ENCODE measurements around the gene ASTN2.
"Not testable (repeated sequence)": the region's sequence is repeated elsewhere in the genome, so short reads cannot be mapped to it uniquely, and the experiment has no call there.

Gene ASTN2

GRCh38 chr9:116460026-116460425, 954.8 kb downstream of the ASTN2 start:
- no peak for DNase-seq (ENCODE audit: low spot score)

- DNase-seq (ENCODE audit: low spot score): no peak
Measured at GRCh38 chr9:116459576-116459975, 955.3 kb downstream of the ASTN2 start.

- no peak for DNase-seq (ENCODE audit: low spot score)
Measured at GRCh38 chr9:116456490-116457088, 958.3 kb downstream of the ASTN2 start.

- not testable (repeated sequence) for DNase-seq (ENCODE audit: low spot score)
Measured at GRCh38 chr9:116454539-116454938, 960.3 kb downstream of the ASTN2 start.

GRCh38 chr9:116453785-116454184, 961.1 kb downstream of the ASTN2 start:
- DNase-seq (ENCODE audit: low spot score): no peak

- no peak for DNase-seq (ENCODE audit: low spot score)
Measured at GRCh38 chr9:116452634-116453033, 962.2 kb downstream of the ASTN2 start.

- no peak for DNase-seq (ENCODE audit: low spot score)
Measured at GRCh38 chr9:116452227-116452626, 962.6 kb downstream of the ASTN2 start.

- DNase-seq (ENCODE audit: low spot score): no peak
Measured at GRCh38 chr9:116451500-116452115, 963.2 kb downstream of the ASTN2 start.

GRCh38 chr9:116450378-116451139, 964.3 kb downstream of the ASTN2 start:
- DNase-seq (ENCODE audit: low spot score): no peak

- DNase-seq (ENCODE audit: low spot score): no peak
Measured at GRCh38 chr9:116449949-116450348, 964.9 kb downstream of the ASTN2 start.

GRCh38 chr9:116448431-116448830, 966.4 kb downstream of the ASTN2 start:
- no peak for DNase-seq (ENCODE audit: low spot score)

GRCh38 chr9:116447934-116448333, 966.9 kb downstream of the ASTN2 start:
- DNase-seq (ENCODE audit: low spot score): no peak

- DNase-seq (ENCODE audit: low spot score): no peak
Measured at GRCh38 chr9:116442528-116442927, 972.3 kb downstream of the ASTN2 start.

GRCh38 chr9:116437411-116438370, 977.2 kb downstream of the ASTN2 start:
- no peak for DNase-seq (ENCODE audit: low spot score)

GRCh38 chr9:116436121-116436520, 978.7 kb downstream of the ASTN2 start:
- no peak for DNase-seq (ENCODE audit: low spot score)

- no peak for DNase-seq (ENCODE audit: low spot score)
Measured at GRCh38 chr9:116435706-116436105, 979.2 kb downstream of the ASTN2 start.

- no peak for DNase-seq (ENCODE audit: low spot score)
Measured at GRCh38 chr9:116434314-116434713, 980.5 kb downstream of the ASTN2 start.

GRCh38 chr9:116432051-116432450, 982.8 kb downstream of the ASTN2 start:
- no peak for DNase-seq (ENCODE audit: low spot score)

GRCh38 chr9:116430849-116431248, 984.0 kb downstream of the ASTN2 start:
- no peak for DNase-seq (ENCODE audit: low spot score)

- no peak for DNase-seq (ENCODE audit: low spot score)
Measured at GRCh38 chr9:116425244-116425643, 989.6 kb downstream of the ASTN2 start.

GRCh38 chr9:116423149-116423548, 991.7 kb downstream of the ASTN2 start:
- no peak for DNase-seq (ENCODE audit: low spot score)
